ENCODE measurements around the gene PANX3.

Gene PANX3

GRCh38 chr11:124663861-124664260 lies 52.6 kb downstream of the PANX3 start:
- H3K27ac Mint-ChIP-seq: no peak overlapping the region
- peaks cover 17% of the 10 kb centered on the region for H3K27me3 Mint-ChIP-seq (ENCODE audit: low read depth, poor library complexity)
- no peak for TF ChIP-seq CTCF (IDR thresholded peaks at IDR 0.05)
- H3K4me3 Mint-ChIP-seq: no peak overlapping the region
- H3K9me3 Mint-ChIP-seq: no peaks in the 10 kb centered on the region
- H3K36me3 Mint-ChIP-seq (ENCODE audit: low read depth): no peaks in the 10 kb centered on the region
- no peak for DNase-seq
- no peaks in the 10 kb centered on the region for H3K4me1 Mint-ChIP-seq

- H3K9me3 Mint-ChIP-seq: no peaks in the 10 kb centered on the region
- no peaks in the 10 kb centered on the region for H3K36me3 Mint-ChIP-seq (ENCODE audit: low read depth)
- no peak for TF ChIP-seq CTCF (IDR thresholded peaks at IDR 0.05)
Observed at GRCh38 chr11:124667601-124668000, 56.4 kb downstream of the PANX3 start.

GRCh38 chr11:124669193-124669592 lies 58.0 kb downstream of the PANX3 start:
- peaks cover 2% of the 10 kb centered on the region for H3K4me1 Mint-ChIP-seq
- H3K27me3 Mint-ChIP-seq (ENCODE audit: low read depth, poor library complexity): peaks cover 9% of the 10 kb centered on the region
- H3K4me3 Mint-ChIP-seq: no peak overlapping the region
- TF ChIP-seq CTCF (IDR thresholded peaks at IDR 0.05): peak; percentile 75
- DNase-seq: peak; percentile 46
- no peaks in the 10 kb centered on the region for H3K36me3 Mint-ChIP-seq (ENCODE audit: low read depth)
- H3K27ac Mint-ChIP-seq: no peak overlapping the region
- no peaks in the 10 kb centered on the region for H3K9me3 Mint-ChIP-seq

More at GRCh38 chr11:124667601-124668000, 56.4 kb downstream of the PANX3 start:
- no peak overlapping the region for H3K27ac Mint-ChIP-seq
- DNase-seq: no peak
- peaks cover 8% of the 10 kb centered on the region for H3K27me3 Mint-ChIP-seq (ENCODE audit: low read depth, poor library complexity)
- H3K4me1 Mint-ChIP-seq: no peaks in the 10 kb centered on the region
- no peak overlapping the region for H3K4me3 Mint-ChIP-seq

Measured in nephron progenitor cell (in vitro differentiated cells).